H1 (cell line): ENCODE results near the gene BBS9. TPM values are rescaled to one million over a fixed set of nuclear protein-coding genes. Genes with fewer than 3 reads are reported as not detected.
A peak's percentile ranks its signal among the peaks of the same experiment; 100 is the strongest.

Experiments
- CTCF ChIA-PET: fragments of 300-600 bp; sonication (Branson Sonifier 250); formaldehyde crosslinking; loops from one replicate; lab custom pipeline; 2021; ENCODE audit not compliant: partially characterized antibody; lab: Charles Lee
- POLR2A ChIA-PET: fragments of 300-600 bp; sonication (Branson Sonifier 250); formaldehyde crosslinking; loops from one replicate; lab custom pipeline; 2021; ENCODE audit warnings: inconsistent platforms; ENCODE audit not compliant: partially characterized antibody; lab: Charles Lee
- DNase-seq, 2 experiments: peaks; one replicate each; pipeline versions ENCODE4 v3.0.0 to v3.0.0-alpha.2; 2010 to 2022; ENCODE audit warnings: low spot score in 2 of 2, low read depth in 1 of 2, mixed read lengths in 1 of 2
- FAIRE-seq: peaks from 2 replicates; lab custom pipeline; 2011; peaks lifted over from hg19 to GRCh38; lab: Jason Lieb, UNC
- H2AFZ ChIP-seq: 2 replicates; pipeline ENCODE4 v1.8.1; 2012; ENCODE audit warnings: low read length, inconsistent platforms
- H2AK5ac ChIP-seq: 2 replicates; pipeline ENCODE4 v1.6.1; 2013; ENCODE audit warnings: low read depth, low read length
- H2BK120ac ChIP-seq: replicated peaks from 2 replicates; pipeline ENCODE3; 2013; ENCODE audit warnings: low read depth, low read length, inconsistent platforms
- H2BK12ac ChIP-seq: 2 replicates; pipeline ENCODE4 v1.6.1; 2013; ENCODE audit warnings: low read depth, low read length
- H2BK15ac ChIP-seq: 2 replicates; pipeline ENCODE4 v1.6.1; 2013; ENCODE audit warnings: low read length
- H2BK20ac ChIP-seq: 2 replicates; pipeline ENCODE4 v1.6.1; 2013; ENCODE audit warnings: low read length
- H2BK5ac ChIP-seq: 2 replicates; pipeline ENCODE4 v1.6.1; 2013; ENCODE audit warnings: low read depth, low read length
- H3K14ac ChIP-seq: 2 replicates; pipeline ENCODE4 v1.6.1; 2013; ENCODE audit warnings: inconsistent platforms; ENCODE audit not compliant: insufficient read length
- H3K18ac ChIP-seq: 2 replicates; pipeline ENCODE4 v1.6.1; 2013; ENCODE audit warnings: low read length; ENCODE audit errors: extremely low read depth
- H3K23ac ChIP-seq: 2 replicates; pipeline ENCODE4 v1.6.1; 2013; ENCODE audit warnings: inconsistent platforms; ENCODE audit not compliant: insufficient read length
- H3K23me2 ChIP-seq: 2 replicates; pipeline ENCODE4 v1.6.1; 2013; ENCODE audit warnings: low read depth, low read length
- H3K27ac ChIP-seq: 2 replicates; pipeline ENCODE4 v1.6.1; 2011; ENCODE audit warnings: low read depth, low read length, inconsistent platforms
- H3K27me3 ChIP-seq, 4 experiments: replicated peaks in 1 of 4; 1 replicate in 1 of 4; 2 replicates in 3 of 4; pipeline versions ENCODE4 v1.6.1 to v1.8.1; 2011 to 2013; ENCODE audit warnings: low read length in 3 of 4, mild to moderate bottlenecking in 3 of 4, inconsistent platforms in 2 of 4, mixed read lengths in 2 of 4, moderate library complexity in 1 of 4; ENCODE audit not compliant: control insufficient read depth in 3 of 4, insufficient read depth in 3 of 4; ENCODE audit errors: extremely low read depth in 1 of 4
- H3K36me3 ChIP-seq, 4 experiments: 2 replicates each; pipeline versions ENCODE4 v1.6.1 to v1.8.1; 2011 to 2013; ENCODE audit warnings: mild to moderate bottlenecking in 4 of 4, low read length in 3 of 4, moderate library complexity in 2 of 4, control low read depth in 1 of 4, inconsistent platforms in 1 of 4; ENCODE audit not compliant: insufficient read depth in 4 of 4, control insufficient read depth in 2 of 4
- H3K4ac ChIP-seq: replicated peaks from 2 replicates; pipeline ENCODE3; 2013; ENCODE audit warnings: low read length, low read depth, mixed read lengths, inconsistent platforms; ENCODE audit not compliant: insufficient read length
- H3K4me1 ChIP-seq, 4 experiments: replicated peaks in 1 of 4; 1 replicate in 1 of 4; 2 replicates in 3 of 4; pipeline versions ENCODE4 v1.6.1 to v1.8.1; 2011 to 2013; ENCODE audit warnings: low read length in 3 of 4, inconsistent platforms in 2 of 4, mixed read lengths in 1 of 4; ENCODE audit not compliant: insufficient read depth in 4 of 4, control insufficient read depth in 3 of 4
- H3K4me2 ChIP-seq, 2 experiments: 2 replicates each; pipeline versions ENCODE4 v1.6.1 to v1.8.1; 2011 to 2013; ENCODE audit warnings: low read depth in 2 of 2, low read length in 2 of 2, control low read depth in 1 of 2, inconsistent platforms in 1 of 2, mild to moderate bottlenecking in 1 of 2; ENCODE audit not compliant: insufficient read depth in 1 of 2
- H3K4me3 ChIP-seq, 4 experiments: fragments of 200-600, 300-600 bp in 1 of 4; sonication (generic), shearing (Covaris generic), sonication (Bioruptor Twin) in 1 of 4; 2 replicates each; pipeline versions ENCODE4 v1.5.1 to v1.8.1; 2011 to 2016; ENCODE audit warnings: low read length in 4 of 4, low read depth in 3 of 4, control low read depth in 2 of 4, inconsistent platforms in 2 of 4, mild to moderate bottlenecking in 2 of 4, mixed read lengths in 1 of 4, moderate library complexity in 1 of 4; ENCODE audit not compliant: insufficient read depth in 2 of 4; ENCODE audit errors: extremely low read depth in 1 of 4
- H3K56ac ChIP-seq: replicated peaks from 2 replicates; pipeline ENCODE3; 2013; ENCODE audit warnings: low read depth, mild to moderate bottlenecking, mixed read lengths, low read length, inconsistent platforms; ENCODE audit not compliant: insufficient read length
- H3K79me1 ChIP-seq: 2 replicates; pipeline ENCODE4 v1.6.1; 2013; ENCODE audit warnings: low read depth, low read length, control low read depth
- H3K79me2 ChIP-seq, 2 experiments: 2 replicates each; pipeline versions ENCODE4 v1.6.1 to v1.8.1; 2012 to 2013; ENCODE audit warnings: low read length in 2 of 2, mild to moderate bottlenecking in 2 of 2, inconsistent platforms in 1 of 2; ENCODE audit not compliant: insufficient read depth in 2 of 2, control insufficient read depth in 1 of 2
- H3K9ac ChIP-seq, 4 experiments: replicated peaks in 1 of 4; 1 replicate in 1 of 4; 2 replicates in 3 of 4; pipeline versions ENCODE4 v1.6.1 to v1.8.1; 2011 to 2013; ENCODE audit warnings: low read depth in 3 of 4, low read length in 3 of 4, control low read depth in 2 of 4, mild to moderate bottlenecking in 2 of 4, moderate library complexity in 2 of 4, inconsistent platforms in 1 of 4; ENCODE audit errors: extremely low read depth in 1 of 4
- H3K9me3 ChIP-seq, 2 experiments: 2 replicates each; pipeline versions ENCODE4 v1.6.1 to v1.8.1; 2012 to 2013; ENCODE audit warnings: mild to moderate bottlenecking in 2 of 2, moderate library complexity in 2 of 2, control low read depth in 1 of 2, inconsistent platforms in 1 of 2, low read depth in 1 of 2, low read length in 1 of 2, mixed read lengths in 1 of 2; ENCODE audit not compliant: insufficient read depth in 2 of 2
- H4K20me1 ChIP-seq, 2 experiments: replicated peaks in 1 of 2; 2 replicates each; pipeline versions ENCODE3 to v1.8.1; 2011 to 2013; ENCODE audit warnings: inconsistent platforms in 2 of 2, low read length in 2 of 2, mild to moderate bottlenecking in 1 of 2; ENCODE audit not compliant: insufficient read depth in 2 of 2, control insufficient read depth in 1 of 2
- H4K5ac ChIP-seq: 2 replicates; pipeline ENCODE4 v1.6.1; 2013; ENCODE audit warnings: low read length, low read depth, mixed read lengths, inconsistent platforms; ENCODE audit not compliant: insufficient read length
- H4K8ac ChIP-seq: 2 replicates; pipeline ENCODE4 v1.8.0; 2013; ENCODE audit warnings: mild to moderate bottlenecking, moderate library complexity, low read length, inconsistent platforms; ENCODE audit not compliant: insufficient read depth; ENCODE audit errors: extremely low read depth
- H4K91ac ChIP-seq: replicated peaks from 2 replicates; pipeline ENCODE3; 2013; ENCODE audit warnings: low read length, mixed read lengths, inconsistent platforms; ENCODE audit not compliant: insufficient read length
- FOSL1 ChIP-seq: IDR thresholded peaks from 2 replicates; pipeline ENCODE4 v1.6.1; 2011; ENCODE audit warnings: mild to moderate bottlenecking, low read depth, low read length, moderate library complexity; ENCODE audit not compliant: insufficient read depth
- HDAC2 ChIP-seq, 2 experiments: fragments of 300-600 bp in 1 of 2; sonication (generic) in 1 of 2; IDR thresholded peaks; 2 replicates each; pipeline ENCODE4 v1.6.1; 2011 to 2012; ENCODE audit warnings: low read depth in 2 of 2, low read length in 2 of 2, mild to moderate bottlenecking in 2 of 2, moderate library complexity in 2 of 2, borderline replicate concordance in 1 of 2, inconsistent platforms in 1 of 2
- JUND ChIP-seq: IDR thresholded peaks from 2 replicates; pipeline ENCODE4 v1.6.1; 2011; ENCODE audit warnings: mild to moderate bottlenecking, improper control_type of control experiment, low read length
- KDM1A ChIP-seq: fragments of 200-600, 300-600 bp; sonication (generic); IDR thresholded peaks from 2 replicates; pipeline ENCODE4 v1.7.1; 2016; ENCODE audit warnings: mild to moderate bottlenecking, low read length, borderline replicate concordance
- KDM4A ChIP-seq: IDR thresholded peaks from one replicate; pipeline ENCODE4 v1.7.1; 2012; ENCODE audit warnings: low read depth, mild to moderate bottlenecking, moderate library complexity, low read length, inconsistent platforms; ENCODE audit not compliant: severe bottlenecking
- MAFK ChIP-seq: IDR thresholded peaks from 2 replicates; pipeline ENCODE4 v1.6.1; 2012; ENCODE audit warnings: low read depth, mild to moderate bottlenecking, improper control_type of control experiment, low read length
- PHF8 ChIP-seq: fragments of 200-600 bp; sonication (generic); conservative IDR thresholded peaks from 2 replicates; pipeline ENCODE4 v1.7.1; 2012; ENCODE audit warnings: low read depth, mild to moderate bottlenecking, inconsistent platforms, low read length, moderate library complexity
- POU5F1 ChIP-seq: IDR thresholded peaks from 2 replicates; pipeline ENCODE4 v1.6.1; 2011; ENCODE audit warnings: low read depth, mild to moderate bottlenecking, low read length, moderate library complexity
- SIN3A ChIP-seq, 2 experiments: IDR thresholded peaks in 1 of 2; conservative IDR thresholded peaks in 1 of 2; 2 replicates each; pipeline ENCODE4 v1.6.1; 2011 to 2012; ENCODE audit warnings: low read length in 2 of 2, improper control_type of control experiment in 1 of 2, low read depth in 1 of 2, mild to moderate bottlenecking in 1 of 2
- TAF7 ChIP-seq: optimal IDR thresholded peaks from 2 replicates; pipeline ENCODE3; 2011; ENCODE audit warnings: low read depth, mild to moderate bottlenecking, inconsistent platforms, low read length, moderate library complexity, borderline replicate concordance
- WGBS, 2 experiments: shearing (Covaris generic) in 1 of 2; methylation state at CpG; one replicate each; pipeline versions ENCODE4 v1.1.6 to v1.1.7; 2013 to 2015; ENCODE audit warnings: low lambda C conversion rate in 2 of 2, mixed read lengths in 2 of 2, inconsistent platforms in 1 of 2, low coverage in 1 of 2, missing lambda C conversion rate in 1 of 2; ENCODE audit not compliant: insufficient replicate concordance in 2 of 2, insufficient coverage in 1 of 2, insufficient read length in 1 of 2; ENCODE audit errors: extremely low coverage in 1 of 2, missing lambda C conversion rate in 1 of 2; 5-methylcytosine and 5-hydroxymethylcytosine counted together
- polyA plus RNA-seq, 7 experiments: library from polyadenylated mRNA; depleted of rRNA in 3 of 7; stranded (reverse) in 5 of 7; unstranded in 2 of 7; fragments of >200 nt in 5 of 7; fragments of 200-250 nt in 2 of 7; gene quantifications; 1 replicate in 5 of 7; 2 replicates in 1 of 7; 4 replicates in 1 of 7; pipeline versions ENCODE4 v1.2.1 to v1.2.3, GENCODE V29; 2011 to 2013; ENCODE audit warnings: missing spikeins in 2 of 7, mixed read lengths in 2 of 7
- total RNA-seq: library from RNA; stranded (reverse); fragmentation: NEBNext Ultra II Directional; extraction: Animal tissue kit (Norgen Biotek cat#: 25700); gene quantifications from 2 replicates; pipeline ENCODE4 v1.2.1, GENCODE V29; 2021

Gene BBS9
- total and polyA plus RNA-seq, 2 of the 8 experiments (the other 6 are each of a cell fraction or from before 2014, with no cell fraction given) = 22.3 to 37.0 TPM

- WGBS, 2 experiments = 86% methylated on average over 1 of the region's 1 CpG; no CpG with 5 or more reads in 1 of the 2 experiments
- no peak overlapping the region for H3K4me3 ChIP-seq
These were observed 56.8 kb downstream of the BBS9 start for GRCh38 chr7:33186192-33186591.

More at GRCh38 chr7:33186192-33186591, 56.8 kb downstream of the BBS9 start:
- TF ChIP-seq POU5F1 (no peak), SIN3A (conservative IDR thresholded peaks at IDR 0.05 in 1 of 2, IDR thresholded peaks at IDR 0.05 in 1 of 2; ENCODE audit: low read depth in 1 of 2, low read length in 2 of 2) (no peak), KDM4A (no peak), JUND (no peak), PHF8 (no peak), TAF7 (no peak), FOSL1 (no peak), KDM1A (no peak), HDAC2 (IDR thresholded peaks at IDR 0.05; ENCODE audit: borderline replicate concordance in 1 of 2, low read depth in 2 of 2, low read length in 2 of 2) (no peak), MAFK (no peak)
- no peaks in the 10 kb centered on the region for H3K79me2 ChIP-seq
- no peaks in the 10 kb centered on the region for H3K23me2 ChIP-seq
- 0 out of 2 replicates have a peak overlapping the region, but pooled peaks have one; percentile 6 for H3K18ac ChIP-seq
- no peak overlapping the region for H2BK12ac ChIP-seq
- no peaks in the 10 kb centered on the region for H3K9me3 ChIP-seq
- no peak overlapping the region for H2AK5ac ChIP-seq
- no peak overlapping the region for H3K4ac ChIP-seq
- H4K91ac ChIP-seq = no peak overlapping the region
- H3K56ac ChIP-seq = no peak overlapping the region
- H2BK15ac ChIP-seq = 0 out of 2 replicates have a peak overlapping the region, but pooled peaks have one; percentile 63
- H4K5ac ChIP-seq = no peak overlapping the region
- H4K8ac ChIP-seq = no peak overlapping the region
- H3K79me1 ChIP-seq = no peaks in the 10 kb centered on the region
- H2BK5ac ChIP-seq = no peak overlapping the region
- peaks cover 0 to 4% (median 0%) of the 10 kb centered on the region in 4 experiments; a peak in 2 of 7 replicates for H3K4me1 ChIP-seq
- H3K9ac ChIP-seq = no peak overlapping the region
- H2AFZ ChIP-seq = no peak overlapping the region
- H3K27ac ChIP-seq = no peak overlapping the region
- H2BK120ac ChIP-seq = no peak overlapping the region
- H3K23ac ChIP-seq = no peak overlapping the region
- FAIRE-seq = peak; percentile 78
- no peak for DNase-seq
- 0 out of 4 replicates have a peak overlapping the region, but pooled peaks of 1 of the 2 experiments have one; percentile 10 for H3K4me2 ChIP-seq
- no peaks in the 10 kb centered on the region for H4K20me1 ChIP-seq
- H3K27me3 ChIP-seq = no peaks in the 10 kb centered on the region
- ChIA-PET CTCF (interaction anchor here (0.7 to 2.2 kb wide), 11 partner anchors 8 to 902 kb away, joined by 3 to 8 read pairs (median 4); no protein-coding TSS in a partner anchor), POLR2A (no interaction called here)
- no peaks in the 10 kb centered on the region for H3K36me3 ChIP-seq
- H3K14ac ChIP-seq = no peak overlapping the region
- no peak overlapping the region for H2BK20ac ChIP-seq
